Activated CD4-positive, alpha-beta T cell treated with anti-CD3 and anti-CD28 coated beads, Interleukin-2, amount 50 U/mL, for 1 hour (primary cell): ENCODE measurements around the gene KRAS.

Experiments
- DNase-seq: peaks from one replicate; pipeline ENCODE4 v3.0.0-alpha.2; 2020

The KRAS gene

DNA sequence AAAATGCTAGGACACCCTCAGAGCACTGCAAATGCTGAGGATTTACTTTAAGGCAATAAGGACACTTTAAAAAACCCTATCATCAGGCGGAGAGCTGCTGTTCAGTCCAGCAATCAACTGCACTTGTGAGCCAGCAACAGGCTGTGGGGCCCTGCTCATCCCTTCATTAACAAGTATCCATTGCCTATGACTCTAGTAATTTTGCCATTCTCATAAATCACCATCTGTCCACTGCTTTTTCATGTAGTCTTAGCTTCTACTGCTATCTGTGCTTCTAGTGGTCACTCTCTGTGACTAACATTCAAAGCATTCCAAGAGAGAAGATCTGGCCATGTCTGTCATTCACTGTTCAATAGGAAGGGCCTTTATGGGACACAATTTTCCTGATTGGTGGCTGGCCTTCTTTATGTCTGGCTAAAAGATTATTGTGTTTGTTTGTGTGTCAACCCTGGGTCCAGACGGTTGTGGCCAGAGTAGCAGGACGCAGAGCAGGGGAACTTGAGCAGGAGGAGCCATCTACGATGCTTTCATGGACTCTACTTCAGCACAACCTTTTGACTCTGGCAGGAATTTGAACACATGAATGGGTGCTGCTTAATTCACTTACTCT lies 3.6 kb upstream of the KRAS start:
- no peak for DNase-seq

DNA sequence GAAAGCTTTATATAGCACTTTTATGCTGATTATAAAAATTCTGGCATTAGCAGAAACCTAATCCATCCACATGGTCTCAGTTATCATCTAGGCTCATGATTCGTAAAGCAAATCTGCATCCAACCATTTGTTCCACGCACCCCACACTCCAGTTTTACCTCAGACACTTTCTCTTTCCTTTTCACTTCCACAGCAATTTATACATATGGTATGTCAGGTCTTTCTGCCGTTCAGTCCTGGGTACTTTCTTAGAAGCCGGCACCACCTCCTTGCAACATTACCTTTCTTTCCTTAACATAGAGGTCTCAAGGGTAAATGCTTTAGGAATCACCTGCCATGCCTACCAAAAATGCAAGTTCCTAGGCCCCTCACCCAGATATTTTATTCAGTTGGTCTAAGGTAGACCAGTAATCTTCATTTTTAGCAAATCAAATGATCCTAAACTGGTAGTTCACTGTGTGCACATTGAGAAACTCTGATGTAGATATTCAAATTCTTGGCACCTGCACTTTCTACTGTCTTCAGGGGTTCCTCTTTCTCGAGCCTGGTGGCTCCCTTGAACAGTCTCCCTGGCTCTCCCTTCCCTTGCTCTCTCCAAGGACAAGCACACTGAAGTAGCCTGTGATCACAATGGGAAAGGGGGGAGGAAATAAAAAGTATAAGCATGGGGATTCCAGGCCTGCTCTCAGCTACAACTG lies 2.8 kb upstream of the KRAS start:
- no peak for DNase-seq

- DNase-seq, result no peak
These were observed 2.2 kb upstream of the KRAS start for GRCh38 chr12:25252946-25253345.

DNA sequence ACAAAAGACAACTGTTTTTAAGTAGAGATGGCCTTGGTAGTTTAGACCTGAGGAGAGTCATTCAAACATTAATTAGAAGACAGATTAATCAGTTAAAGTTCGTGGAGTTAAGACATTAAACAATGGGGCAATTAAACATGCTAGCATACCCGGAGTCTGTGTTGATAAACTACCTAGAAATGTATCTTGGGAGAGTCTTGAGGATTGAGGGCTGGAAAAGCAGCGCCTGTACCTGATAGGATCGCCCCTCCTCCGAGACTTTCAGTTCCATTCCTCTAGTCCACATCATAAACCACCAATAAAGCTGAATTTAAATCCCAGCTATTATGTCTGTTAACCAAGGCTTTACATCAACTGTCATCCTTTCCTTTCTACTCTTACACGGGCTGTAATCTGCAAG lies 1.0 kb upstream of the KRAS start:
- no peak for DNase-seq

- peak; percentile 30 for DNase-seq
These were observed 594 bp downstream of the KRAS start for GRCh38 chr12:25249931-25250738.

DNA sequence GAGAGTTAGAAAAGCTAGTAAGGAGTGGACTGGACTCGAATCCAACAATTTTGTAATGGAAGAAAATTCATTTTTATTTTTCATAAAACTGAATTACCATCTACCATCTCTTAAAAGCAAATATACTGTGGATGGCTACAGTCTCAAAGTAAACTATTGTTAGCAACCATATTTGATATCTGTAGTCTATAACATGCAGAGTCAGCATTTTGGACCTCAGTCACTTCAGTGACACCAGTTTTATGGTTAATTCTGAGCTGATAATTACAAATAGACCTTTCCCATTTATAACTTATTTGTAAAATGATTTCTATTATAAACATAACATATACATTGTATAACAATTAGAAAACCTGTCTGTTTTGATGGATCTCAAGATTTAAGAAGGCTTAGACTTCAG lies 2.0 kb downstream of the KRAS start:
- DNase-seq, result no peak

- no peak for DNase-seq
These were observed 2.6 kb downstream of the KRAS start for GRCh38 chr12:25248137-25248536.

- no peak for DNase-seq
These were observed 5.2 kb downstream of the KRAS start for GRCh38 chr12:25245491-25245890.

GRCh38 chr12:25243680-25243990 lies 7.1 kb downstream of the KRAS start:
- DNase-seq, result no peak

DNA sequence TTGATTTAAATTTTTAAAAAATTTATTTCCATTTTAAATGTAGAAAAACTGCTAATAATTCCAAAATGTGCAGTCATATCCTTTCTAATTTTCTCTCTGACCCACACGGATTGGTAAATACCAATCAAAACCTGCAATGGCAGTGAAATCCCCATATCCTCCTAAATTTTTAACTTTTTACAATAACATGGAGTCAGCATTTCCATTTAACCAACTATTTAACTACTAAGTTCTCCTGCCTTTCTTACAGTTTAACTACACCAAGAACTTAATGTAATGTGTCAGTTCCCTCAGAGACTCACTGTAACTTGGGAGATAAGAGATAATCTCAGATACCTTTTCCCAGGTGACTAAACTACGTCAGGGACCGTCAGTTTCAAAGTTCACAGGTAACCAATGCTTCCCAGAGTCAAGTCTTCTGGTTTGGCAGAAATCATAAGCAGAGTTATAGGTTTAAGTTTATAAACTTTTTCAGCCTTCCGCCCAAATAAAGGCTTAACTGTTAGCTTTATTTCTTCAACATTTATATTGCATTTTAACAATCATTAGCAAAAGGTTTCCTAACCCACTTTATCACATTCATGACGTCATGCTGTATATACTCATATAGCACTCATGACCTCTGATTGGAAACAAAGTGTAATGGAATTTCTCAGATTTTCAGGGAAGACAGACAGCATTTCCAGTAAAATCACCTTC lies 7.6 kb downstream of the KRAS start:
- no peak for DNase-seq

- DNase-seq, result no peak
These were observed 9.3 kb downstream of the KRAS start for GRCh38 chr12:25241167-25242020.

DNA sequence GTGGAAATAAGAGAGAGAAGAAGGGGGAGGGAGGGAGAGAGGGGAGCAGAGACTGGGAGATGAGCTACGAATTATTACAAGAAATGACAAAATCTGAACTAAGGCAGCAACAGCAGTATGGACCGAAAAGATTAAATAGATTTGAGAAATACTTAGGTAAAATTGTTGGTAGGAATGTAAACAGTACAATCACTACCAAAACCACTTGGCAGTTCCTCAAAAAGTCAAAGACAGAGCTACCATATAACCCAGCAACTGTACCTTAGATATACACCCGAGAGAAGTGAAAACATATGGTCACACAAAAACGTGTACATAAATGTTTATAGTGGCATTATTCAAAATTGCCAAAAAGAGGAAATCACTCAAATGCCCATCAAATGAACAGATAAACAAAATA lies 14.1 kb downstream of the KRAS start:
- DNase-seq, result no peak

DNA sequence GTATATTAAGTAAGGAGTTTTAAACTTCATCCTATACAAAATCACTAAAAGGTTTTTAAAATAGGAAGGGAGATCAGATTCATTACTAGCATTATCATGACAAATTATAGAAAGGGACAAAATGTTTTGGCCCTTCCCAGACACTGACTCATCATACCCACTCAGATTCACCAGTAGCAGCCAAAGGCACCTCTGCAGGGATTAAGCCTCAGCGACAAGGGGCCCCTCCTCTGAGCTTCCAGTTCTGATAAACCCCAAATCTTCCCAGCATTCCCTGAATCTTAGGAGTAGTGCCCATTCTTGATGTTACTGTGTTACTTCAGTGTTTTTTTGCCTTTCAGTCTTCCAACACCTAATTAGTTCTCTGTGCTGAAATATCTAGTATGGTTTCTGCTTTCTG lies 14.5 kb downstream of the KRAS start:
- no peak for DNase-seq

DNA sequence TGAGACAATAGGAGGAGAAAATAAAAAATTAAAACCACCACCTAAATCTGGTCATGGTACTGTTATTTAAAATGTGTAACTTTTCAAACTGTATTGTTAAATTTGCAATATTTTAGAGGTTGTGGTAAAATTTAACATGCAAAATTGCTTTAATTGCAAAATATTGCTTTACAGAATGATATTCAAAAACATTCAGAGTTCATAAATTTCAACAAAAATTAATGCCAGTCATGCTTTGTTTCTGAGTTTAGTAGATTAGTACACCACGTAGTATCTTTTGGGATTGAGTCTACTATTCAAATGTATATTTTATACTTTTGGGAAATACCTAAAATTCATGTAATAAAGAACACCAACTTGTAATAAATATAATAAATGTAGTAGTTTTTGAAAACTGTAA lies 37.4 kb downstream of the KRAS start:
- no peak for DNase-seq

GRCh38 chr12:25208554-25208953 lies 42.2 kb downstream of the KRAS start:
- no peak for DNase-seq

GRCh38 chr12:25207846-25208245 lies 42.9 kb downstream of the KRAS start:
- no peak for DNase-seq

DNA sequence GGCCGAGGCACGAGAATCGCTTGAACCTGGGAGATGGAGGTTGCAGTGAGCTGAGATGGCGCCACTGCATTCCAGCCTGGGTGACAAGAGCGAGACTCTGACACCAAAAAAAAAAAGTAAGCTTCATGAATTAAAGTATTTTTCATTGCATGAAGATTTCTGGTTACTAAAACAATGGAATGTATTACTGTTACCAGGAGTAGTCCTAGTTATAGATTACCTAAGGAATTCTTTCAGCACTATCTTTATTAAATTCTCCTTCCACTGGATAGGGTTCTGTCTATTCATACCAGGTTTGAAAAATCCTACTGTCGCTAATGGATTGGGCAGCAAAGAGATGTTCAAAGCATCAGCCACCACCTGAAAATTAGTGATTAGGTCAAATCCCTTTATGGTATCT lies 43.3 kb downstream of the KRAS start:
- no peak for DNase-seq

- DNase-seq, result no peak
These were observed 48.6 kb downstream of the KRAS start for GRCh38 chr12:25202137-25202536.

GRCh38 chr12:25200703-25201102 lies 50.0 kb downstream of the KRAS start:
- DNase-seq, result no peak

DNA sequence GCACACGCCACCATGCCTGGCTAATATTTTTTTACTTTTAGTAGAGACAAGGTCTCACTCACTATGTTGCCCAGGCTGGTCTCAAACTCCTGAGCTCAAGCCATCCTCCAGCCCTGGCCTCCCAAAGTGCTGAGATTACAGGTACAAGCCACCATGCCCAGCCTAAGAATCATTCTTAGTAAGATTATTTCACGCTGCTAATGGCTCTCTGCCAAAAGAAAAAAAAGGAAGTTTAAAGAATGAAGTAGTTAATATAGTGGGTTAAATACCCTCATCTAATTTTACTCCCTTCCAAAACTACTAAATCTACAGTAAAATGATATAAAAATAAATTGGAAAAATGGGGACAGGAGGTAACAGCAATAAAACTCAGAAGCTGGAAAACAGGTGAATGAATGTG lies 53.1 kb downstream of the KRAS start:
- no peak for DNase-seq

DNA sequence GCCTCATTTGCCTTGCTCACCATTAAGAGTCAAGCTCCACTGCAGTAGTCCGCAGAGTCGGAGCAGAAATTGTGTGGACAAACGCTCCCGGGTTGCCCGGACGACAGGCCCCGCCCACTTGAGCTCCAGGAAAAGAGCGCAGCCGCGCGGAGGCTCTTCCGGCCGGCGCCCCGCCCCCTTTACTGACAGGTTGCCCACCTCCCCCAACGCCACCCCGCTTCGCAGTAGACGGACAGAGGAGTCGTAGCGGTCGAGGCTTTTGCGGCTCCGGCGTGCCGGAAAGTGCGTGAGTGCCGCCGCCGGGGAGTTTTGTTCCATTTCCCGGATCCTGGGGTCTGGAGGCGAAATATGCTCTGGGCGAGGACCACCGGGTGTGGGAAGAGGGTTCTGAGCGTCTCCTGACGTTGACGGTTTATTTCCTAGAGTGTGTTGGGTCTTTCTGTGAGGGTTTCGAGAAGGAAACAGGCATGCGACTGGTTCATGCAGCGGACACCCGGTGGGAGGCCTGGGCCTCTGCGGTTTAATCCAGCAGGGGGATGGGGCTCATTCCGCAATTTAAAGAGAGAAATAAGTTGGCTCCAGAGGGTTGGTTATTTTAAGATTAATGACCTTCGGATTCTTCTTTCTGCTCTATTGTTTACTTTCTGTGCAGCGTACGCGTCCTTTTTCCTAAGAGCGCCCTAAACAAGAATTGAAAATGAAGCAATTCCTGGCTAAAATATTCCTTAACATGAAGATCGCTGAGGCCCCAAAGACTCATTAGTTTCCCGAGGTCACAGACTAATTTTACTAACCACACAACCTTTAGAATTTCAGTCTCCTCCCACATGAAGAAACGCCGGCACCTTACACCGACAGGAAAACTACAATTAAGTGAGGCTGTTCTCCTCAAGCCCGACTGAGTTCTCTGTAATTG lies 55.4 kb downstream of the KRAS start, which contains the start of the genes DNAI7 and ETFRF1:
TSS of gene DNAI7 (minus strand) at position 105 of the 916 bp plus-strand sequence. CDS start at position 23, 82 bp downstream.
TSS of gene ETFRF1 (plus strand) at position 182 of the 916 bp plus-strand sequence. CDS start 8,720 bp downstream, outside the sequence.
- DNase-seq, result peak; percentile 98
